ENCODE measurements around the gene MAMLD1.

The MAMLD1 gene

GRCh38 chrX:150347471-150347870, 15.6 kb upstream of the MAMLD1 start:
- no peak for DNase-seq (ENCODE audit: low read depth, low spot score)
- no peak for TF ChIP-seq CTCF (IDR thresholded peaks at IDR 0.05; ENCODE audit: low read depth, low read length)
- in situ Hi-C loops (cut with HindIII; ENCODE audit: low sequenced_read_pairs): no loop called here

GRCh38 chrX:150348365-150348764, 14.8 kb upstream of the MAMLD1 start:
- DNase-seq (ENCODE audit: low read depth, low spot score): no peak
- no peak overlapping the region for H3K4me3 ChIP-seq (ENCODE audit: low read depth, low read length)

More at GRCh38 chrX:150347471-150347870, 15.6 kb upstream of the MAMLD1 start:
- no peak overlapping the region for H3K4me3 ChIP-seq (ENCODE audit: low read depth, low read length)

GRCh38 chrX:150352114-150352513, 11.0 kb upstream of the MAMLD1 start:
- in situ Hi-C loops (cut with HindIII; ENCODE audit: low sequenced_read_pairs): no loop called here
- H3K4me3 ChIP-seq (ENCODE audit: low read depth, low read length): no peak overlapping the region
- DNase-seq (ENCODE audit: low read depth, low spot score): no peak
- no peak for TF ChIP-seq CTCF (IDR thresholded peaks at IDR 0.05; ENCODE audit: low read depth, low read length)

More at GRCh38 chrX:150348365-150348764, 14.8 kb upstream of the MAMLD1 start:
- in situ Hi-C loops (cut with HindIII; ENCODE audit: low sequenced_read_pairs): no loop called here
- TF ChIP-seq CTCF (IDR thresholded peaks at IDR 0.05; ENCODE audit: low read depth, low read length): no peak

GRCh38 chrX:150352581-150352980, 10.5 kb upstream of the MAMLD1 start:
- TF ChIP-seq CTCF (IDR thresholded peaks at IDR 0.05; ENCODE audit: low read depth, low read length): no peak
- DNase-seq (ENCODE audit: low read depth, low spot score): no peak
- no peak overlapping the region for H3K4me3 ChIP-seq (ENCODE audit: low read depth, low read length)
- in situ Hi-C loops (cut with HindIII; ENCODE audit: low sequenced_read_pairs): no loop called here

GRCh38 chrX:150355913-150356312, 7.2 kb upstream of the MAMLD1 start:
- in situ Hi-C loops (cut with HindIII; ENCODE audit: low sequenced_read_pairs): no loop called here
- H3K4me3 ChIP-seq (ENCODE audit: low read depth, low read length): no peak overlapping the region
- TF ChIP-seq CTCF (IDR thresholded peaks at IDR 0.05; ENCODE audit: low read depth, low read length): no peak
- no peak for DNase-seq (ENCODE audit: low read depth, low spot score)

GRCh38 chrX:150357790-150358189, 5.3 kb upstream of the MAMLD1 start:
- no peak overlapping the region for H3K4me3 ChIP-seq (ENCODE audit: low read depth, low read length)
- no peak for DNase-seq (ENCODE audit: low read depth, low spot score)
- TF ChIP-seq CTCF (IDR thresholded peaks at IDR 0.05; ENCODE audit: low read depth, low read length): no peak
- in situ Hi-C loops (cut with HindIII; ENCODE audit: low sequenced_read_pairs): no loop called here

GRCh38 chrX:150358651-150359050, 4.5 kb upstream of the MAMLD1 start:
- no peak for TF ChIP-seq CTCF (IDR thresholded peaks at IDR 0.05; ENCODE audit: low read depth, low read length)
- no peak for DNase-seq (ENCODE audit: low read depth, low spot score)
- in situ Hi-C loops (cut with HindIII; ENCODE audit: low sequenced_read_pairs): no loop called here
- H3K4me3 ChIP-seq (ENCODE audit: low read depth, low read length): no peak overlapping the region
